Mucosa of rectum (tissue), 2 donors: ENCODE data around the gene CFC1B.
"Not testable (repeated sequence)": the region's sequence is repeated elsewhere in the genome, so short reads cannot be mapped to it uniquely, and the experiment has no call there.

Source experiments
- H3K27ac ChIP-seq, 2 donors: one replicate each; pipeline ENCODE4 v1.7.0; 2013; ENCODE audit warnings: inconsistent platforms in 2 of 2, low read depth in 2 of 2, low read length in 2 of 2
- H3K27me3 ChIP-seq, 2 donors: one replicate each; pipeline ENCODE4 v1.7.0; 2013; ENCODE audit warnings: low read length in 2 of 2; ENCODE audit not compliant: control insufficient read depth in 2 of 2, insufficient read depth in 2 of 2
- H3K36me3 ChIP-seq, 2 donors: one replicate each; pipeline ENCODE4 v1.7.0; 2013; ENCODE audit warnings: low read length in 2 of 2; ENCODE audit not compliant: control insufficient read depth in 2 of 2, insufficient read depth in 2 of 2
- H3K4me1 ChIP-seq, 2 donors: one replicate each; pipeline ENCODE4 v1.7.0; 2013; ENCODE audit warnings: low read length in 2 of 2, mild to moderate bottlenecking in 1 of 2; ENCODE audit not compliant: control insufficient read depth in 2 of 2, insufficient read depth in 2 of 2
- H3K4me3 ChIP-seq, 2 donors: one replicate each; pipeline ENCODE4 v1.7.0; 2013; ENCODE audit warnings: low read length in 2 of 2
- H3K9ac ChIP-seq, 2 donors: one replicate each; pipeline ENCODE4 v1.7.0; 2013; ENCODE audit warnings: low read length in 2 of 2, low read depth in 1 of 2, mild to moderate bottlenecking in 1 of 2
- H3K9me3 ChIP-seq, 2 donors: one replicate each; pipeline ENCODE4 v1.7.0; 2013; ENCODE audit warnings: low read length in 2 of 2; ENCODE audit not compliant: control insufficient read depth in 2 of 2
- donor health status: healthy.
- donor health status: Normal muscosa, but diverticular disease.

Gene CFC1B

DNA sequence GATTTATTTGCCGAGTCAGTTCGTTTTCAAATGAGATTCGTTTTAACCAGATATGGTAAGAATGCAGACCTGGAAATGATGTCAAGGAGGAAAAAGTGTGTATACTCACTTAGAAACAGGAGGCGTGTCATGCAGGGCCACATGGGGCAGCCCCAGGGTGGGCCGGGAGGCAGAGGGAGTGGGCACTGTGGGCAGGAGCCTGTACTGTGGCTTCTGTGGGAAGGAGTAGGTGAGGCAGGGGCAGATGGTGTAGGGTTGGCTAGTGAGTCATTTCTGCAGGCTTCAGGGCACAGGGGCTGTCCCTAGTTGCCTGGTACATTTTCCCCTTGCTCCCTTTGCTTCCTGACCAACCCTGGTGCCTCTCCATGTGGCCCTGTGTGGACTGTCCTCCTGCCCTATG lies 10.2 kb downstream of the CFC1B start:
- H3K27ac ChIP-seq, result not testable (repeated sequence)

DNA sequence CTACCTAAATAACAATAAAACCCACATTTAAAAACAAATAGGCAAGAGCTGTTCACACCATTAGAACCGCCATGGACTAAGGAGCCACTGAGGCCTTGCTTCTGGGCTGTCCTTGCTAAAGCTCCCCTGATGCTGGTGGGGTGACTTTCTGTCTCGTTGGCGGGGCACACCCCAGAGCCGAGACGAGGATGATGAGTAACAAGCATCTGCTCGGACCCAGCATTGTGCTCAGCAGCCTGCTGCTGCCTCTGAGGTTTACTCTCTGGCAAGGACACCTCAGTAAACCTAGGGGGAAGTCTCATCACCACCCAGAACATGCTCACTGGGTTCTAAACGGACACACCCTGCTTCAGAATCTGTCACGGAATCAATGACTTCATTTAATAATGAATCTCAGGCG lies 10.7 kb downstream of the CFC1B start:
- not testable (repeated sequence) for H3K9me3 ChIP-seq, H3K36me3 ChIP-seq, H3K27me3 ChIP-seq, H3K4me3 ChIP-seq, H3K27ac ChIP-seq, H3K4me1 ChIP-seq, H3K9ac ChIP-seq

More for the DNA sequence above, 10.2 kb downstream of the CFC1B start:
- H3K9me3 ChIP-seq, H3K4me1 ChIP-seq, H3K4me3 ChIP-seq, H3K9ac ChIP-seq, H3K36me3 ChIP-seq, H3K27me3 ChIP-seq: not testable (repeated sequence)

DNA sequence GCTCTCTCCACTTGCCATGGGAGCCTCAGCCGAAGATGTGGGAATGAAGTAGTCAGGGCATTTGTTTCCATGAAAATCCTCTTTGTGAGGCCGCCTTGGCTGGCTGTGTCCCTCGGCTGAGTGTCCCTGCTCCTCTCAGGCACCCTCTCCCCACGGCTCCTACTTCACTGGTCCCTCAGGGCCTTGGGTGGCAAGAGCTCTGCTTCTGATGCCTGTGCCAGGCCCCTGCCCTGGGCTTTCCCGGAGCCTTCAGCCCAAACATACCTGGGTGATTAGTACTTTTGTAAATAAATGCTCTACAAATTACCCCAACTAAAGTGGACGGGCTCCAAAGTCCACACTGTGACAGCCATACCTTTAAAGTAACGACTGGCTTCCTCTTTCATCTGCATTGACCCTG lies 15.6 kb downstream of the CFC1B start:
- not testable (repeated sequence) for H3K27me3 ChIP-seq, H3K36me3 ChIP-seq, H3K4me1 ChIP-seq, H3K9me3 ChIP-seq, H3K27ac ChIP-seq, H3K9ac ChIP-seq, H3K4me3 ChIP-seq

DNA sequence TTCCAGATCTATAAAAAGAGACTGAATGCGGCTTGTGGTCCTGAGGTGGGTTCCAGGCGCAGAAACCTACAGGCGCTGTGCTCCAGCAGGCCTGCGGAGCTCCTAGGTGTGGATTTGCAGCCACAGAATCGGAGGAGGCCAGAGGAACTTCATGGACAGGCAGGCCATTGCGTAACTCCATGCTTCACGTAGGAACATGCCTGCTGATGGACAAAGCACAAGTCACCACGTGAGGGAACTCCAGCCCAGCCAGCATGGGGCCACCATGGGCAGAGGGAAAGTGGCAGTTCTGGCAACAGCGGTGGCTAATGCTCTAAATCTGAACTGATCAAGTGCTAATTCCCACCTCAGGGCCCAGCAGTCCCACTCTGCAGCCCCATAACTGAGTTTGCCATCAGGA lies 17.2 kb downstream of the CFC1B start:
- not testable (repeated sequence) for H3K4me3 ChIP-seq, H3K4me1 ChIP-seq, H3K36me3 ChIP-seq, H3K9me3 ChIP-seq, H3K27me3 ChIP-seq, H3K9ac ChIP-seq, H3K27ac ChIP-seq

DNA sequence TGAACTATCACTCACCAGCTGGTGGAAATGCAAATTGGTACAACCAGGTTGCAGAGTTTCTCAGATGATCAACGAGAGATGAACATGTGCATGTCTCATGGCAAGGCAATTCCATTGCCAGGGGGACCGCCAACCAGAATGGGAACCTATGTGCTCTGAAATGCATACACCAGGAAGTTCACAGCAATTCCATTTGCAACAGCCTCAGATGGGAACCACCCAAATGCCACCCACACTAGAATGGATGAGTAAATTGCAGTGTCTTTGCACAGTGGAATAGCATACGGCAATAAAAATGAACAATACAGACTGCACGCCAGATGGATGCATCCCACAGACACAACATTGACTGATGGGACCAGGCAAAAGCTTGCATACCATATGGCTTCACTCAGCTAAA lies 21.8 kb downstream of the CFC1B start:
- H3K9me3 ChIP-seq, H3K27ac ChIP-seq, H3K9ac ChIP-seq, H3K27me3 ChIP-seq, H3K36me3 ChIP-seq, H3K4me3 ChIP-seq, H3K4me1 ChIP-seq: not testable (repeated sequence)

DNA sequence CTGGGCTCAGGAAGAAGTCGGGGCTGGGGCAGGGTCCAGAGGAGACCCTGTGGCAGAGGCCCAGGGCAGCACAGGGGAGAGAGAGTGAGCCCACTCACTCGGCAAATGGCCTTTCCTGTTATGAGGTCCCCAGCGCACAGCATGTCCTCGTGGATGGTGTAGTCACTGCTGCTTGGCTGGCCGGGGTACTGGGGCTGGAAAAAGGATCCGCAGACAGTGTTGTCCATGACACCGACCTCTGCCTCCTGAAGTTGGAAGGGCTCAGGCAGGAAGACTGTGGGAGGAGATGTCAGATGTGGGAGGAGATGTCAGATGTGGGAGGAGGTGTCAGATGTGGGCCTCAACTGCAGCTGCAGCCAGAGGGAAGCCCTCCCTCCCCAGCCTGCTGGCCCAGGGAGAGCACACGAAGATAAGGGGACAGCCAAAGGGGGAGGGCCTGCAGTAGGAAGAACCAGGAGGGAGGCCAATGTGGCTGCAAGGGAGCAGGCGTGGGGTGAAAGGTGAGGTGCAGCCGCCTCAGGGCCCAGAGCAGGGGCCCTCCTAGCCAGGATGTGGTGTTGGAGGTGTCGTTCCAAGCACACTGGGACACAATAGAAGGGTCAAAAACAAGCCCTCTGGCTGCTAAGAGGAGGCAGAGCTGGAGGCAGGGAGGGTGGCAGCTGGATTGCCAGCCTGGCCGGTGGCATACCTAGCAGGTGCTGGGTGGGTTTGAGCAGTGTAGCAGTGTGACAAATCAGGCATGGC lies 22.9 kb downstream of the CFC1B start:
- not testable (repeated sequence) for H3K4me3 ChIP-seq, H3K27me3 ChIP-seq, H3K9ac ChIP-seq, H3K4me1 ChIP-seq, H3K27ac ChIP-seq, H3K36me3 ChIP-seq, H3K9me3 ChIP-seq

DNA sequence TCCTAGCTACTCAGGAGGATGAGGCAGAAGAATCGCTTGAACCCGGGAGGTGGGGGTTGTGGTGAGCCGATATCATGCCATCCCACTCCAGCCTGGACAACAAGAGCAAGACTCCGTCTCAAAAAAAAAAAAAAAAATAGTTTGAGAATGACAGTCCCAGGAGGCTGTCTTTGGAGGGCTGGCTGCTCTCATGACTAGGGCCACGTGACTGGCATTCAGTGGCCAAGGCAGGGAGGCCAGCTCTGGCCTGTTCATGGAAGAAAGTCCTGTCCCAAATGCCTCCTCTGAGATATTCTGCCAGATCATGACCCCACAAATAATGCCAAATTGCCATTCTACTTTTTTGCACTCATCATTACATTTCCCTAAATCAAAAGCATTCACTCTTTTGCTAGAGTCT lies 24.0 kb downstream of the CFC1B start:
- H3K36me3 ChIP-seq, H3K4me3 ChIP-seq, H3K9ac ChIP-seq, H3K4me1 ChIP-seq, H3K27ac ChIP-seq, H3K27me3 ChIP-seq, H3K9me3 ChIP-seq: not testable (repeated sequence)

DNA sequence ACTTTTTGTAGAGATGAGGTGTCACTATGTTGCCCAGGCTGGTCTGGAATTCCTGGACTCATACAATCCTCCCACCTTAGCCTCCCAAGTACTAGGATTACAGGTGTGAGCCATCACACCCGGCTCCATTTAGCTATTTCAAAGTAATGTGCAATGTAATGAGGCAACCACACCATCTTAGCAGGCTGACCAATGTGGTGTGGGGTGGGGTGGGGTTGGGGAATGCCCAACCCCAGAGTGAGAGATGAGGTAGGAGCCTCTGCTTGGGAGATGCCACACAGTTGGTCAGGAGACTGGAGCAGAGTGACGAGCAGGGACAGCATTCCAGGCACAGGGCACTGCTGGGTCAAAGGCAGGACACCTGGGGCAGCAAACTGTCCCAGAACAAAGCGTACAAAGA lies 27.4 kb downstream of the CFC1B start:
- not testable (repeated sequence) for H3K4me3 ChIP-seq, H3K36me3 ChIP-seq, H3K27ac ChIP-seq, H3K9me3 ChIP-seq, H3K9ac ChIP-seq, H3K4me1 ChIP-seq, H3K27me3 ChIP-seq

DNA sequence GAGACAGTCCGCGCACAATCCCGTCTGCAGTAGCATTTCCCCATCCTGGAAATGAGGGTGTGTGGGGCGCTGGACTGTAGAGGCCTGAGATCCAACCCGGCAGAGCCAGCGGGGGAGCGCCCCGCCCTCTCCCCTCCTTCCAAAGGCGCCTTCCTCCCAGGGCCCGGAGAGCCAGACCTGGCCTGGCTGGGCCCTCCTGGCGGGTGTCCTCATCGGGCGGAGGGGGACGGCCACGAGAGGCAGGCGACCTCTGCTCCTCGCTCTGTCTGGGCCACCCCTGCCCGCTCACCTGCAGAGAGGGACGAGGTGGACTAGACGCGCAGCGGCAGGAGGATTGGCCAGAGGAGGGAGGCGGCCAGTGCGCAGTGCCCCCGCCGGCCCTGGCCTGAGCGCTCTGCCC lies 28.5 kb downstream of the CFC1B start:
- not testable (repeated sequence) for H3K9me3 ChIP-seq, H3K9ac ChIP-seq, H3K4me3 ChIP-seq, H3K27ac ChIP-seq, H3K4me1 ChIP-seq, H3K27me3 ChIP-seq, H3K36me3 ChIP-seq

DNA sequence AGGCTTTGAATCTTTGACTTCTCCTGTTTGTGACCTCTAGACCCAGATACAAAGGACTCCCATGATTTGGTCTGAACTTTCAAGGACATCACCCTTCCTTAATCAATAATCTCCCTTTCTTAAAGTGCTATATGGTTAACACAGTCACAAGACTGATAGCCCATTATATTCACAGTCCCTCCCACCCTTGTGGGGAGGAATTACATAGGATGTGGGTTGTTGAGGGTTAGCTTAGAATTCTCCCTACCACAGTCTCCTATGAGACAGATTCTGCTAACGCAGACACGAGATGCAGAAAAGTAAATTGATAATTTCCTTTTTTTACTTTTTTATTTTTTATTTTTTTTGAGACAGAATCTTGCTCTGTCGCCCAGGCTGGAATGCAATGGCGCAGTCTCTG lies 33.2 kb downstream of the CFC1B start:
- H3K27ac ChIP-seq, H3K4me3 ChIP-seq, H3K36me3 ChIP-seq, H3K9me3 ChIP-seq, H3K27me3 ChIP-seq, H3K4me1 ChIP-seq, H3K9ac ChIP-seq: not testable (repeated sequence)

DNA sequence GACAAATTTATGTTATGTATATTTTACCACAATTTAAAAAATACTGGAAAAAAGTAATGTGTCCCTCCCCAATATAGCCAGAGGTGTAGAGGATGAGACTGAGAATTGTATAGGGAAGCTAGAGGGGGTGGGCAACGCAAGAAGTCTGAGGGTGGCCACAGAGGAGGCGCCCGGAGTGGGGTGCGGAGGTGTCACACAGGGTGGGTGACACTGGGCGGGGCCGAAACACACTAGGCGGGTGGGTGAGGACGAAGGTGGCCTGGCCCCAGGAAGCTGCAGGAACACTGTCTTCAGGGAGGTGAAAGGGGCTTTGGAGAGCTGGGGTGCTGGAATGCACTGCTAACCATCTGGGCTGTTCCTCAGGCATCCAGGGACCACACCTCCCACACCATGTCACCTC lies 35.4 kb downstream of the CFC1B start:
- not testable (repeated sequence) for H3K36me3 ChIP-seq, H3K4me3 ChIP-seq, H3K9ac ChIP-seq, H3K9me3 ChIP-seq, H3K27ac ChIP-seq, H3K4me1 ChIP-seq, H3K27me3 ChIP-seq
